Stomach (tissue), 4 donors: ENCODE measurements around the gene HOXB3.

Experiments used
- EP300 ChIP-seq: sonication (generic); formaldehyde crosslinking; IDR thresholded peaks from one replicate; pipeline ENCODE4 v1.6.1; 2017; ENCODE audit warnings: antibody characterized with exemption
- POLR2A ChIP-seq, 4 donors: fragments of 450-650 bp; IDR thresholded peaks; one replicate each; pipeline ENCODE4 v1.6.1; 2016; ENCODE audit warnings: antibody characterized with exemption in 4 of 4, control low read depth in 2 of 4, mild to moderate bottlenecking in 1 of 4, moderate library complexity in 1 of 4
- POLR2AphosphoS5 ChIP-seq, 3 donors: sonication (generic); formaldehyde crosslinking; IDR thresholded peaks; one replicate each; pipeline ENCODE4 v1.6.1; 2016; ENCODE audit warnings: antibody characterized with exemption in 3 of 3
- TF ChIP-seq, protein P1 (sequence below), 7 experiments: fragments of 450-650 bp in 4 of 7; fragments of 200-600 bp in 3 of 7; sonication (generic) in 3 of 7; IDR thresholded peaks; one replicate each; pipeline ENCODE4 v1.5.1; 2016 to 2019; ENCODE audit warnings: antibody characterized with exemption in 7 of 7, control low read depth in 2 of 7, mild to moderate bottlenecking in 1 of 7

DNA sequence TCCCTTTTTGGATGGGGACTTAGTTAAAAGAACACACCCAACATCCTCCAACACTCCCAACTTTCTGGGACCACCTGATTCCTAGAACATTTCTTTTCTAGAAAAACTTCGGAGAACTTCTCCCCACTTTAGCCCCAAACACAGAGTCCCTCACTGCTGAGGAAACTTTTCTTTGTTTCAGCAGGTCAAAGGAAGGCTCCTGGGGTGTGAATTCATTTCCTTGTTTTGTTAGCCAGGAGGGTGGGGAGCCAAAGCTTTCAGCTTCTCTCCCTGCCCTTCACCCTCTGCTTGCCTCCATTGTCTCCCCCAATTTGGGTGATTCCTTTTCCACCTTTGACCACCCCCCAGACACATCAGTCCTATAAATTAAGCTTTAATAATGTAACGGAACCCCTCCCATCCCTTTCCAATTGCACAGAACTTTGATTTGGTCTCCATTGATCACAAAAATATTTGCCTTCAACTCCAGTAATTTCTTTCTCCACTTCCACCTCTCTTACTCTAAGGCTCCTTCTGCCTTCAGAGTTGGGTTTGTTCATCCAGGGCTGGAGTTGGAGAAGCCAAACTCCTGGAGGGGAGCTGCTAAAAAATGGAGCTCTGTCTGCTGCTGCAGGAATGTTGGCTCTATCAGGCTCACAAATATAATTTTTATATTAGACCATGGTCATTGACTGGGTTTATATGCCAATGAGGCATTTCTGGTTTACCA is 22.2 kb downstream of the HOXB3 start:
- TF ChIP-seq, protein P1, sequence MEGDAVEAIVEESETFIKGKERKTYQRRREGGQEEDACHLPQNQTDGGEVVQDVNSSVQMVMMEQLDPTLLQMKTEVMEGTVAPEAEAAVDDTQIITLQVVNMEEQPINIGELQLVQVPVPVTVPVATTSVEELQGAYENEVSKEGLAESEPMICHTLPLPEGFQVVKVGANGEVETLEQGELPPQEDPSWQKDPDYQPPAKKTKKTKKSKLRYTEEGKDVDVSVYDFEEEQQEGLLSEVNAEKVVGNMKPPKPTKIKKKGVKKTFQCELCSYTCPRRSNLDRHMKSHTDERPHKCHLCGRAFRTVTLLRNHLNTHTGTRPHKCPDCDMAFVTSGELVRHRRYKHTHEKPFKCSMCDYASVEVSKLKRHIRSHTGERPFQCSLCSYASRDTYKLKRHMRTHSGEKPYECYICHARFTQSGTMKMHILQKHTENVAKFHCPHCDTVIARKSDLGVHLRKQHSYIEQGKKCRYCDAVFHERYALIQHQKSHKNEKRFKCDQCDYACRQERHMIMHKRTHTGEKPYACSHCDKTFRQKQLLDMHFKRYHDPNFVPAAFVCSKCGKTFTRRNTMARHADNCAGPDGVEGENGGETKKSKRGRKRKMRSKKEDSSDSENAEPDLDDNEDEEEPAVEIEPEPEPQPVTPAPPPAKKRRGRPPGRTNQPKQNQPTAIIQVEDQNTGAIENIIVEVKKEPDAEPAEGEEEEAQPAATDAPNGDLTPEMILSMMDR (IDR thresholded peaks at IDR 0.05), result no peak
- no peak for TF ChIP-seq POLR2A (IDR thresholded peaks at IDR 0.05)
- no peak for TF ChIP-seq POLR2AphosphoS5 (IDR thresholded peaks at IDR 0.05)
- TF ChIP-seq EP300, result no peak
